Stimulated activated CD8-positive, alpha-beta memory T cell treated with anti-CD3 and anti-CD28 coated beads, Interleukin-7, amount 100 ng/mL, for 4 hours (primary cell): ENCODE measurements around the gene AGBL1.

Experiments
- DNase-seq, 2 donors: peaks; one replicate each; pipeline ENCODE4 v3.0.0-alpha.2; 2020; ENCODE audit warnings: low read depth in 2 of 2

AGBL1 gene

DNA sequence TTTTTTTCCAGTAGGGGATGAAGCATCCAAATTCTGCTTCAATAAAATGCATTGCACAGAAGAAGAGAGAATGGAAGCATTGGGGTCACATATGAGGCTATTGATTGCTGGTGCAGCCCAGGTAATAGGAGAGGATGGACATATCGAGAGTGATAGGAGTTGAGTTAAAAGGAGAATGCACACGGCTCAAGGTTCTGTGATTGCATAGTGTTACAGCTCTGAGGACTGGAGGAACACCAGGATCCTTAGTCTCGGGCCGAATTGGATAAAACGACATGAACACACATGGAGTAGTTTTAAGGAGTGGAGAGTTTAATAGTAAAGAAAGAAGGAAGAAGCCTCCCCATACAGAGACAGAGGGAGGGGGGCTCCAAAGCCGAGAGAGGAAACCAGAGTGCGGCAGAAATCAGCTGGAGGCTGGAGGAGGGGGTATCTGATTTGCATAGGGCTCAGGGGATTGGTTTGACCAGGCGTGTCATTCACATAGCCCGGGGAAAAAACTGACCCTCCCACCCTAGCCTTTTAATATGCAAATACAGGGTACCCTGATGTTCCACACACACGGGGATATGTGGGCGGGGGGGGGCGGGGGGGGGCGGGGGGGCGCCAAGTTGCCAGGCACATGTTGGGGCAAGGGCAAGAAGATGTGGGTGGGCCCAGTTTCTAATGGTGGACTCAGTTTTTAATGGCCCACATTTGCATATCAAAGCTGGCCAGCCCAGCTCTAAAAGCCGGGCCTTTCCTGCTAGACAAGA is 156.9 kb downstream of the AGBL1 start:
- DNase-seq = no peak

DNA sequence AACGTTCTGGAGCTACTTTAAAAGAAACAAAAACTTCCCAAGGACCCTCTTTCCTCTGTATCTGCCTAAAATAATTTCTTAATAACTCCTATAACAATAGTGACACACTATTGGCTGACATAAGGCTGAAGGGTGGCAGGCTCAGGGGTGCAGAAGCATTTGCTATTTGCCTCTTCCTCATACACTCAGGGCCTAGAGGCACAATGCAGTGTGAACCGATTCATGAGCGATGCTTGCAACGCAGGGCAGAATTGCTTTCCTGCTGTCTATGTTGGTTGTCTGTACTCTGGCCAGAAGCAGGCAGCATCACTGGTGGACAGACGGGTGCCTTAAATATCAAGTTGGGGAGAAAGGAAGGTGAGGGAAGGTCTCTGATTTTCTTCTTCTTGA is 157.4 kb downstream of the AGBL1 start:
- no peak for DNase-seq

DNA sequence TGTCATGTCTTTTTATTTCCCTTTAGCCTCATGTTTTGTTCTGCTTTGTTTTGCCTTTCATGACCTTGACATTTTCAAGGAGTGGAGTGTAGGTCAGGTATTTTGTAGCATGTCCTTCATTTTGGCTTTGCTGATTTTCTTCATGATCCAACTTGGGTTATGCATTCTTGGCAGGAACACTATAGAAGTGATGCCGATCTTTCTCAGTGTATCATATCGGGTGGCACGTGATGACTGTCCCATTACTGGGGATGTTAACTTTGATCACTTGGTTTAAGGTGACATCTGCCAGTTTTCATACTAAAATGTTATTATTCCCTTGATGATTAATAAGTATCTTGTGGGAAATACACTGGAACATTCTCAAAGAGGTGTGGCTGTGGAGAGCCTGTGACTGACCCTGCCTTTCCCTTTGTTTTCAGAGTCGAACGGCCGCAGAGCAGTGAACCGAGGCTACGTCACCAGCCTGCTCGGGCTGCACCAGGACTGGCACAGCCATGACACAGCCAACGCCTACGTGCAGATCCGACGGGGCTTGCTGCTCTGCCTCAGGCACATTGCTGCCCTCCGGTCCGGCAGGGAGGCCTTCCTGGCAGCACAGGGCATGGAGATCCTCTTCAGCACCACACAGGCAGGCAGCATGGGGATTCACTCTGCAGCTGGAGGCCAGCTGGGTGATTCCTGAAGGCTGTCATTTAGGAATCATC is 167.7 kb downstream of the AGBL1 start:
- no peak for DNase-seq

DNA sequence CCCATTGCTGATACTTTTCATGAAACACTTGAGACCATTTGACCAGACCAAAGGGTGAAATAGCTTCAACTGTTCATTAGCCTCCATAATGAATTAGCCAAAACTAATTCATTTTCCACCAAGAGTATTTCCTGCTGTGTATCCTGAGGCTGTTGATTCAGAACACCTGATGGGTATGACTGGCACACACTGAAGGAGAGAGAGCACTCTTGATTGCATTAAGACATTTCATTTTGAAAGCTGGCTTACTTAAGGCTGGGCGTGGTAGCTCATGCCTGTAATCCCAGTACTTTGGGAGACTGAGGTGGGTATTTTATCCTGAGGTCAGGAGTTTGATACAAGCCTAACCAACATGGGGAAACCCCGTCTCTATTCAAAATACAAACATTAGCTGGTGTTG is 175.6 kb downstream of the AGBL1 start:
- no peak for DNase-seq

DNA sequence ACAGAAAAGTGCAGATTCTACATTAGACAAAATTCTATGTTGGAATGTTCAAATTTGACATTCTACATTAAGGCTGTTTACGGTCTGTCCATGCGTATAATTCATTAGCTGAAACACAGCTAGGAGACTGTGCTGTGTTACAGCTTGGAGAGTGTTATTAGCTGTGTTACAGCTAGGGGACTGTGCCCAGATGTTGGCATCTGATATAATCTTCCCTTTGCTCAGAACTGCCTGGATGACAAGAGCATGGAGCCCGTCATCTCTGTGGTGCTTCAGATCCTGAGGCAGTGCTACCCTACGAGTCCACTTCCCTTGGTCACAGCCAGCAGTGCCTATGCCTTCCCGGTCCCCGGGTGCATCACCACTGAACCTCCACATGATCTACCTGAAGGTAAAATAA is 177.0 kb downstream of the AGBL1 start:
- no peak for DNase-seq

DNA sequence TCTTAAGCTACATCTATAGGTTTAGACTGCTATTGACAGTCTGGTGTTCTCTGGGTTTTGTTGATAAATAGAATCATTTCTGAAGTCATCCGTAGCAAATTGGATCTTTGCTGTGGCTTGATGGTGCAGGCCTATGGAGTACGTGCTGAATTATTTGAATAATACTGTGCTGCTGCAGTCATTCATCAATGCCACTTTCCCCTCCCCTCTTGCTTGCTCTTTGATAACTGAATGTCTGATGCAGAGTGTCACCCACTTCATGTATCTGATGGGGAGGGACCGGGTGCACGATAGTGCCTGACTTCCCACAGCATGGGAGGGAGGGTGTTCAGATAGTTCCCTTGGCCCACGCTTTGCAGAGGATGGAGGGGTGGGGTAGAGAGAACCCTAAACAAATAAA is 179.9 kb downstream of the AGBL1 start:
- DNase-seq = no peak

GRCh38 chr15:86263230-86263629 is 183.6 kb downstream of the AGBL1 start:
- no peak for DNase-seq

GRCh38 chr15:86266896-86267484 is 187.3 kb downstream of the AGBL1 start:
- DNase-seq = no peak

GRCh38 chr15:86267892-86268291 is 188.2 kb downstream of the AGBL1 start:
- no peak for DNase-seq

DNA sequence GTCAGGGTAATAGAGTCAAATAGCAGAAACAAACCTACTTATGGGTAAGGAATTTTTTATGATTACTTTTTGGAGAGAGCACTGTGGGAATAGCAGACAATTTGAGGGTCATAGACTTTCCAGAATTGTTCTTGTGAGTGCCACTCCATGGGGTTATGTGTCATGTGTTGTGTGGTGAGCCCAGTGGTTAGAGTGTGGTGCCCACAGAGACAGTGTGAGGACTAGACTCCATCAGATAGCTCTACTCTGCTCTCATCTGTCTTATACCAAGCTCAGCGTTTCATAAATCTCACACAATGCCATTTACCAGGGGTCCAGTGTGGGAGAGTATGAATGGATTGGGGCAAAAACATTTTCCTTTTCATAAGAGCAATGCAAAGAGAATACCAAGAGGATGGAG is 188.9 kb downstream of the AGBL1 start:
- no peak for DNase-seq

- DNase-seq = no peak
These were observed 193.6 kb downstream of the AGBL1 start for GRCh38 chr15:86273309-86273708.

DNA sequence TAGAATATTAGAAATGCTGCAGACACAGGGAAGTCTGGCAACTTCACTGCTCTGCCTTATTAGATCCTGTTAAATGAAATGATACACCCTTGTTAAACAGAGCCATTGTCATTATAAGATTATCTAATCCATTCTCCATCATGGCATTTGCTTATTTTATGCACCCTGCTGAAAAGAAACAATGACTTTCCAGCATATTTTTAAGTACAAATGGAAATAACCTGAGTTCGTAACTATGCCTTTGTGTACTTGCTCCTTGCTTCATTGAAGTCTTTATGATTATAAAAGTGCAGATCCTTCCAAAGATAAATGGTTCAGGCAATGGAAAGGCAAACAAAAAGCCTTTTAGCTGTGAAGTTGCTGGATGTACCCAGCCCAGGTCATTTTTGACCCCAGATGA is 195.7 kb downstream of the AGBL1 start:
- no peak for DNase-seq

- no peak for DNase-seq
These were observed 198.9 kb downstream of the AGBL1 start for GRCh38 chr15:86278586-86278985.

- DNase-seq = no peak
These were observed 205.0 kb downstream of the AGBL1 start for GRCh38 chr15:86284635-86285034.

- DNase-seq = no peak
These were observed 215.8 kb downstream of the AGBL1 start for GRCh38 chr15:86295511-86295910.

GRCh38 chr15:86296769-86297168 is 217.1 kb downstream of the AGBL1 start:
- DNase-seq = no peak

DNA sequence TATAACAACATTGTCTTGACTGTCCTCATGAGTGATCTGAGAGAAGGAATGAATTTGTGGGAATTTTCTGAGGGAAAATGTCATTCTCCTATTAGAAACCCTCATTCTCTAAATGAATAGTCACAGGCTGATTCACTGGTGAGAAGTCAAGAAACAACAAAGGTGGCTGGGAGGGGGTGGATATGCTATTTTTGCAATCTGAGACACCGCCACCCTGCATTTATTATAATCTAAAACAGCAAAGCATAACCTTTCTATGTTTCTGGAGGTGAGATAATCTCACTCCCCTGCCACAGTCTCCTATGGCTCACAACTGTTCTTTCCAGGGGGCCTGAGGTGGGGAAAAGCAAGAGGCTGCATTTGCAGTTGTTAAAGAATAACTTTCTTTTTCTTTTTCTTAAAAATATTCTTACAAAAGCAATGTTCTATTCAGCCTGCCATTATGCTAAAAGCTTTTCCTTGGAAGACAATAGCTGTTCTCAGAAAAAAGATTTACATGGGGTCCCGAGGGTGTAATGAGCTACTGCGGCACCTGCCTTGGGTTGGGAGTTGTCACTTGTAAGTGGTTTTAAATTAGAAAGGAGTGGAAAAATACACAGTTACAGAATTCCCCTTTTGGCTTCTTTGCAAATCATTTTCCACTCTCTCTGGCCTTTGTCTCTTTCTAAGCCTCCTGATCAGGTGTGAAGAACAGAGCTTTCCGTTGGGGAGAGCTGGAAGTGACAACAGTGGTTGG is 220.9 kb downstream of the AGBL1 start:
- no peak for DNase-seq

DNA sequence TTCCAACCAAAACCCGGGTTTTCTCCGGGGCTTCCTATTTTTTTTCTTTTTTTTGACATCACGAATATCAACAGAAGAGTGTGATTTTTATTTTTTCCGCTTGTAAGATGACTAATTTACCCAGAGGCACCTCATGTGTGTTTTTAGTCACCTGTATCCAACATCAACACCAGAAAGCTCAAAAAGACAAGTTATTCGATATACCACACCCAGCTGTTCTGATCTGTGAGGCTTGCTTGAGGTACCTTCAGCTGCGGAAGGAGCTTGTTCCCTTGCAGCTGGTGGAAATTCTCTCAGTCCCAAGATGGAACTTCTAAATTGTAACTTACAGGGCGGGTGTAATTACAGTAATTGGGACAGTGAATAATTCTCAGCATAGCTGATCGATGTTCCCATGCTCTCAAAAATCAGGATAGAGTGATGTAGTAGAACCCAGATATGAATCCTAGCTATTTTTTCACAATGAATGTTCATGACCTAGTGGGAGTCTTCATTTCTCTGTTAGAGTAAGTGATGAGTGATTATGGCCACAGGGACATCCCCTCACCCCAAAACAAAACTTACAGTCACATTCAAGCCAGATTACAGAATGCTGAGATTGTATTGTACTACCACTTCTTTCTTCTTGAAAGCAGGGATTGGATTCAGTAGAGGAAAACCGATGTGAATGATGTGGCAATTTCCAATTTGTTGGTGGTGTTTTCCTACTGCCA is 232.1 kb downstream of the AGBL1 start:
- DNase-seq = no peak

- no peak for DNase-seq
These were observed 232.8 kb downstream of the AGBL1 start for GRCh38 chr15:86312486-86312885.

GRCh38 chr15:86316216-86316615 is 236.5 kb downstream of the AGBL1 start:
- no peak for DNase-seq

- no peak for DNase-seq
These were observed 237.2 kb downstream of the AGBL1 start for GRCh38 chr15:86316726-86317383.
